ENCODE data around the gene SLC46A2. TPM values are rescaled to one million over a fixed set of nuclear protein-coding genes. Genes with fewer than 3 reads are reported as not detected.

The SLC46A2 gene
- total and polyA plus RNA-seq, 9 of the 15 experiments (the other 6 are each of a cell fraction or from before 2014, with no cell fraction given) = not detected

DNA sequence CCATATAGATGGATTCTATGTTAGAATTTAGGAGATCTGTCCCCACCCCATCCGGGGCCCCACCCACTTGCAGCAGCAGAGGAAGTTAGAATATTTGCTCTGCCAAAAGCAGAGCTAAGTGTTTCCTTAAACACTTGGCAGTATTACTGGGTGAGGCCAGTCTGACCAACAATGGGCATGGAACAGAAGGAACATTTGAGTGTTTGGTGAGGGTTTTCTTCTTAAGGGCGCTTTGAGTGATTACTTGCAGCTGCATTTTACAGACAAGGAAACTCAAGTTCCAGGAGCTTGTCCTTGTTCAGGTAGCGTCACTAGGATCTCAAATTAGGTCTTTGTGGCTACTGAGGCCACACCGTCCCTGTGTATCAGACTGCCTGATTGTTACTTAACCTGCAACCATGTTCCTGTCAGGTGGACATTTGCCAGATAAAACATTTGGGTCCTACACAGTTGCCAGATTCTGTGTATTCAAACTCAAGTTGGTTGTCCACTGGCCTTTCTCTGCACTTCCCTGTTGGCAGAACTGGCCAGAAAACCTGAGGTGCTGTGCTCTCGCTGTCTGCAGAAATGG lies 59.3 kb downstream of the SLC46A2 start:
- CTCF ChIA-PET (ENCODE audit: low intra/inter-chr PET ratio) = no interaction called here
- intact Hi-C loops (cut with micrococcal nuclease) (no loop called here), in situ Hi-C loops (cut with MboI) (no loop called here)
- H3K9me1 ChIP-seq (ENCODE audit: control insufficient read depth, insufficient read depth, low read length) = no peaks in the 10 kb centered on the region
- no peaks in the 10 kb centered on the region for H3K9me3 ChIP-seq (replicated peaks; ENCODE audit: control insufficient read depth, insufficient read depth, low read depth, low read length)
- ATAC-seq (no peak), FAIRE-seq (no peak), DNase-seq (ENCODE audit: extremely low read depth in 1 of 4, low spot score in 3 of 4) (no peak)
- no peak overlapping the region for H2AFZ ChIP-seq (ENCODE audit: low read depth, low read length)
- H3K9ac ChIP-seq (ENCODE audit: insufficient read depth in 1 of 2, low read depth in 2 of 2, low read length in 2 of 2) = no peak overlapping the region
- TF ChIP-seq TFAP4 (CRISPR knock-in tag; IDR thresholded peaks at IDR 0.05; ENCODE audit: borderline replicate concordance) (no peak), GTF2E2 (tag; IDR thresholded peaks at IDR 0.05) (no peak), ZNF76 (CRISPR knock-in tag; IDR thresholded peaks at IDR 0.05; ENCODE audit: borderline replicate concordance) (no peak)
- TF ChIP-seq, protein P1, sequence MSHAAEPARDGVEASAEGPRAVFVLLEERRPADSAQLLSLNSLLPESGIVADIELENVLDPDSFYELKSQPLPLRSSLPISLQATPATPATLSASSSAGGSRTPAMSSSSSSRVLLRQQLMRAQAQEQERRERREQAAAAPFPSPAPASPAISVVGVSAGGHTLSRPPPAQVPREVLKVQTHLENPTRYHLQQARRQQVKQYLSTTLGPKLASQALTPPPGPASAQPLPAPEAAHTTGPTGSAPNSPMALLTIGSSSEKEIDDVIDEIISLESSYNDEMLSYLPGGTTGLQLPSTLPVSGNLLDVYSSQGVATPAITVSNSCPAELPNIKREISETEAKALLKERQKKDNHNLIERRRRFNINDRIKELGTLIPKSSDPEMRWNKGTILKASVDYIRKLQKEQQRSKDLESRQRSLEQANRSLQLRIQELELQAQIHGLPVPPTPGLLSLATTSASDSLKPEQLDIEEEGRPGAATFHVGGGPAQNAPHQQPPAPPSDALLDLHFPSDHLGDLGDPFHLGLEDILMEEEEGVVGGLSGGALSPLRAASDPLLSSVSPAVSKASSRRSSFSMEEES (CRISPR knock-in tag; IDR thresholded peaks at IDR 0.05) = no peak
- H3K4me3 ChIP-seq = no peak overlapping the region
- no TSS peak for BruUV-seq (replicated peaks)
- WGBS (ENCODE audit: insufficient coverage, low coverage, missing lambda C conversion rate) = 53% methylated on average over 5 of the region's 5 CpGs
- H3K27ac ChIP-seq (ENCODE audit: extremely low read depth, low read depth, low read length) = no peak overlapping the region
- POLR2A ChIA-PET = interaction anchor here (1.7 kb wide), 1 partner anchor 8 kb away, joined by 4 read pairs; no protein-coding TSS in a partner anchor
- H3K36me3 ChIP-seq (ENCODE audit: control insufficient read depth, insufficient read depth, low read length) = no peaks in the 10 kb centered on the region
- H3K4me1 ChIP-seq (replicated peaks in 1 of 2; ENCODE audit: control insufficient read depth in 2 of 2, insufficient read depth in 2 of 2, low read length in 2 of 2) = no peaks in the 10 kb centered on the region
- H4K20me1 ChIP-seq (replicated peaks; ENCODE audit: control insufficient read depth, insufficient read depth, low read length) = no peaks in the 10 kb centered on the region
- H3K27me3 ChIP-seq (ENCODE audit: control insufficient read depth in 2 of 2, insufficient read depth in 2 of 2, low read length in 2 of 2) = no peaks in the 10 kb centered on the region
- no peak overlapping the region for H3K4me2 ChIP-seq (ENCODE audit: insufficient read depth, low read length)
- H3K79me2 ChIP-seq (ENCODE audit: control insufficient read depth, insufficient read depth, low read length) = no peaks in the 10 kb centered on the region

Other genes starting within 250 kb of the SLC46A2 start
- 11.9 and 17.8 TPM in 2 replicates for gene INIP, start 172.8 kb downstream of the SLC46A2 start, total RNA-seq (2014; rRNA removed)
- 38.8 and 47.6 TPM in 2 replicates for gene INIP, start 172.8 kb downstream of the SLC46A2 start, total RNA-seq (2014; rRNA removed; fragmentation: Illumina TruSeq; extraction: Trizol)
- 30.9 and 32.1 TPM in 2 replicates for gene INIP, start 172.8 kb downstream of the SLC46A2 start, total RNA-seq (2015; rRNA removed; fragmentation: Illumina TruSeq; extraction: Trizol)
- 28.5 and 33.0 TPM in 2 replicates for gene INIP, start 172.8 kb downstream of the SLC46A2 start, total RNA-seq (2021)
- 47.2 and 56.8 TPM in 2 replicates for gene INIP, start 172.8 kb downstream of the SLC46A2 start, polyA plus RNA-seq (2011; rRNA removed)
- gene INIP, start 172.8 kb downstream of the SLC46A2 start, polyA plus RNA-seq (2014; fragmentation: Illumina TruSeq; extraction: Trizol) = 28.7 and 37.3 TPM in 2 replicates
- 10 to 100 TPM; 87.0 to 87.9 TPM for gene INIP, start 172.8 kb downstream of the SLC46A2 start, polyA plus RNA-seq (2014; fragmentation: Nextera tagmentation; extraction: Ambion mirVana)
- 26.0 and 30.0 TPM in 2 replicates for gene INIP, start 172.8 kb downstream of the SLC46A2 start, polyA plus RNA-seq (2014; rRNA removed)
- 3.3 and 3.6 TPM in 2 replicates for gene SNX30, start 140.1 kb downstream of the SLC46A2 start, total RNA-seq (2014; rRNA removed)
- gene SNX30, start 140.1 kb downstream of the SLC46A2 start, total RNA-seq (2014; rRNA removed; fragmentation: Illumina TruSeq; extraction: Trizol) = 4.5 and 5.0 TPM in 2 replicates
- 4.9 and 5.9 TPM in 2 replicates for gene SNX30, start 140.1 kb downstream of the SLC46A2 start, total RNA-seq (2015; rRNA removed; fragmentation: Illumina TruSeq; extraction: Trizol)
- gene SNX30, start 140.1 kb downstream of the SLC46A2 start, total RNA-seq (2021) = 4.2 and 4.8 TPM in 2 replicates
- 2.4 and 3.1 TPM in 2 replicates for gene SNX30, start 140.1 kb downstream of the SLC46A2 start, polyA plus RNA-seq (2011; rRNA removed)
- gene SNX30, start 140.1 kb downstream of the SLC46A2 start, polyA plus RNA-seq (2014; fragmentation: Illumina TruSeq; extraction: Trizol) = 3.9 and 4.4 TPM in 2 replicates
- under 1 TPM; 0.76 to 0.99 TPM for gene SNX30, start 140.1 kb downstream of the SLC46A2 start, polyA plus RNA-seq (2014; fragmentation: Nextera tagmentation; extraction: Ambion mirVana)
- gene SNX30, start 140.1 kb downstream of the SLC46A2 start, polyA plus RNA-seq (2014; rRNA removed) = 2.9 and 10.6 TPM in 2 replicates
- 0.90 and 1.00 TPM in 2 replicates for gene ZNF883, start 121.3 kb upstream of the SLC46A2 start, total RNA-seq (2014; rRNA removed)
- 4.9 and 5.6 TPM in 2 replicates for gene ZNF883, start 121.3 kb upstream of the SLC46A2 start, total RNA-seq (2014; rRNA removed; fragmentation: Illumina TruSeq; extraction: Trizol)
- 3.7 and 3.8 TPM in 2 replicates for gene ZNF883, start 121.3 kb upstream of the SLC46A2 start, total RNA-seq (2015; rRNA removed; fragmentation: Illumina TruSeq; extraction: Trizol)
- gene ZNF883, start 121.3 kb upstream of the SLC46A2 start, total RNA-seq (2021) = 2.3 and 2.6 TPM in 2 replicates
- 0.42 and 2.8 TPM in 2 replicates for gene ZNF883, start 121.3 kb upstream of the SLC46A2 start, polyA plus RNA-seq (2011; rRNA removed)
- gene ZNF883, start 121.3 kb upstream of the SLC46A2 start, polyA plus RNA-seq (2014; fragmentation: Illumina TruSeq; extraction: Trizol) = 3.8 and 5.7 TPM in 2 replicates
- 1 to 10 TPM; 4.0 to 4.1 TPM for gene ZNF883, start 121.3 kb upstream of the SLC46A2 start, polyA plus RNA-seq (2014; fragmentation: Nextera tagmentation; extraction: Ambion mirVana)
- gene ZNF883, start 121.3 kb upstream of the SLC46A2 start, polyA plus RNA-seq (2014; rRNA removed) = 2.8 and 3.1 TPM in 2 replicates
- 0.24 TPM in 1 of 2 replicates, not detected in the other for gene ZFP37, start 165.8 kb upstream of the SLC46A2 start, total RNA-seq (2014; rRNA removed)
- 0.29 TPM in 2 replicates for gene ZFP37, start 165.8 kb upstream of the SLC46A2 start, total RNA-seq (2014; rRNA removed; fragmentation: Illumina TruSeq; extraction: Trizol)
- 0.33 and 0.34 TPM in 2 replicates for gene ZFP37, start 165.8 kb upstream of the SLC46A2 start, total RNA-seq (2015; rRNA removed; fragmentation: Illumina TruSeq; extraction: Trizol)
- 0.22 and 0.27 TPM in 2 replicates for gene ZFP37, start 165.8 kb upstream of the SLC46A2 start, total RNA-seq (2021)
- gene ZFP37, start 165.8 kb upstream of the SLC46A2 start, polyA plus RNA-seq (2011; rRNA removed) = 0.03 and 0.04 TPM in 2 replicates
- gene ZFP37, start 165.8 kb upstream of the SLC46A2 start, polyA plus RNA-seq (2014; fragmentation: Illumina TruSeq; extraction: Trizol) = 0.13 and 0.15 TPM in 2 replicates
- under 1 TPM; 0.07 to 0.14 TPM for gene ZFP37, start 165.8 kb upstream of the SLC46A2 start, polyA plus RNA-seq (2014; fragmentation: Nextera tagmentation; extraction: Ambion mirVana)
- gene ZFP37, start 165.8 kb upstream of the SLC46A2 start, polyA plus RNA-seq (2014; rRNA removed) = 0.08 and 0.09 TPM in 2 replicates